NCI-H1694 (cell line): Measurements from ENCODE around the gene ERP27.

Source experiments
- DNase-seq: peaks from one replicate; lab custom pipeline; 2025; lab: John Stamatoyannopoulos, UW

ERP27 gene

DNA sequence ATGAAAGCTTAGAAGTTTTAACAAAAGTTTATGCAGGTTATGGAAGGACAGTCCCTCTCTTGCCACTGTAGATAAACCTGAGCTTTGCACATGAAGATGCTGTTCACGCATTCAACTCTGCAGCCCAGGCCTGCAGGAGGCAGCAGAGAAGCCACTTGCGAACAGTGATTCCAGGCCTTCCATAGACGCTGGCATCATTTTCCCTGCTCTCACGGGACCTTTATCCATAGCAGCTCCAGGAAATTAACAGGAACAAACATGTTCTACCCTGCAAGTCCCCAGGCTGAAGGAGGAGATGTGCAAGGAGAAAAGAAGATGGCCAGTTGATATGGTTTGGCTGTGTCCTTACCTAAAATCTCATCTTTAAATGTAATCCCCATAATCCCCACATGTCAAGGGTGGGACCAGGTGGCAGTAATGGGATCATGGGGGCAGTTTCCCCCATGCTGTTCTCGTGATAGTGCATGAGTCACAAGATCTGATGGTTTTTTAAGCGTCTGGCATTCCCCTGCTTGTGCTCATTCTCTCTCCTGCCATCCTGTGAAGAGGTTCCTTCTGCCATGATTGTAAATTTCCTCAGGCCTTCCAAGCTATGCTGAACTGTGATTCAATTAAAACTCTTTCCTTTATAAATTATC is 2.0 kb downstream of the ERP27 start:
- DNase-seq, result no peak

DNA sequence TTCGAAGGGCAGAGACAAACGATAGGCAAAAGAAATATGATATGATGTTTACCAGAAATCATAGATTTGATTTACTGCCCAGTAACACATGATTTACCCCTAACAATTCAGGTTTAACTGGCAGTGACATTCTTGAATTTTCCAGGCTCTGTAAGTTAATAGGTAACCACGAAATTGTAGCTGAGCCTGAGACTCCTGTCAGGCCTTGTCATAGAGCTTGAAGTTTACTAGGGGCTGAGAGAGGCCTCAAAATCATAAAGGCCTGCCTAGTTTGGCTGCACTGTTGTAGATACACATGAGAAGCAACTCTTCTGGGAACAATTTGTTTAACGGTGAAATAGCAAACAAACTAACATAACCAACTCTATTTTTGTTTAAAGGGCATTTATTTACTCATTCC is 3.3 kb downstream of the ERP27 start:
- no peak for DNase-seq

- no peak for DNase-seq
Measured at GRCh38 chr12:14934511-14934910, 3.8 kb downstream of the ERP27 start.

DNA sequence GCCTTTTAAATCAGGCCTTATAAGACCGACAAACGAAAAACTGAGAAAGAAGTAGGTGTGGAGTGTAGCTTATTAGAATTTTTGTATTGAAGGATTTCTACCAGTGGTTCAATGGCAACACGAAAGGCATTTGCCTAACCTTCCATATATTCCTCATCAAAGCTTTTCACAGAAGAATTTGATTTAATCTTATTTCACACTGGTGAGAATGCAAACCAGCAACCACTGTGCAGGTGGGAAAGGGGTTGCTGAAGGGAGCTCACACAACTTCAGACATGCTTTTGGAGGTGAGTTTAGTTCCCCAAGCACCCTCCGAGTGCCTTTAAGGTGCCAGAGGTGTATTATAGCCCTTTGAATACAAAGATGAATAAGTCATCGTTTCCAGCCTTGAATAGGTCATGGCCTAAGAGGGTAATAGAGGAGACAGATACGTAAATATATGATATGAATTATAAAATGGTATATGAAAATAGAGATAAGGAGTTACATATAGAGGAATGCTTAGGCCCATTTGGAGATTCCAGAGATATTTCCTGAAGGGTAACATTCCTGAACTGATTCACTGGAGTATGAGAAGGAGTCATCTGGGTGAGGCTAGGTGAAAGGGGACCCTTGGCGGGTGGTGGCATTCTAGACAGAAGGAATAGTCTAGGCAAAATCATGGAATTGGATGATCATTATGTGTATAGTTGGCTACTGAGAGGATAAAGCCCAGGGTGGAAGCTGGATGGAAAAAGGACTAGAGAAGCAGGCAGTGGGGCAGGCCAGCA is 6.4 kb downstream of the ERP27 start:
- no peak for DNase-seq

- no peak for DNase-seq
Measured at GRCh38 chr12:14931359-14931758, 7.0 kb downstream of the ERP27 start.

DNA sequence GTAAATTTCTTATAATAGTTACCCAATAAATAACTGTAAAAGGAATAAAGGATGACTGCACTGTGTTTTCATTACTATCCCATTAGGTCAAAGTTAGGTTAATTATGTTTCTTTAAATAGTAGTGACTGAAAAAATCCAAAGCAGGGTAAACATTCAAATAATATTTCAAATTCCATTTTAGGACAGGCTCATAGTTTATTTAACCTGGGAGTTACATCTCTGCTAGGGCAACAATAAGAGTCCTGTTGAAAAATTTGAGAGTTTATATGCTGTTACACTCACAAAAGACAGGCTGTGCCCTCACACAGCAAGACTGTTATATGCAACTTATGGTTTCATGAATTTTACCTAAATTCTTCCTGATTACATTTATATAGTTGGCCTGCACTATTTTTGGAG is 8.0 kb downstream of the ERP27 start:
- DNase-seq, result no peak

GRCh38 chr12:14928931-14929330 is 9.4 kb downstream of the ERP27 start:
- no peak for DNase-seq

DNA sequence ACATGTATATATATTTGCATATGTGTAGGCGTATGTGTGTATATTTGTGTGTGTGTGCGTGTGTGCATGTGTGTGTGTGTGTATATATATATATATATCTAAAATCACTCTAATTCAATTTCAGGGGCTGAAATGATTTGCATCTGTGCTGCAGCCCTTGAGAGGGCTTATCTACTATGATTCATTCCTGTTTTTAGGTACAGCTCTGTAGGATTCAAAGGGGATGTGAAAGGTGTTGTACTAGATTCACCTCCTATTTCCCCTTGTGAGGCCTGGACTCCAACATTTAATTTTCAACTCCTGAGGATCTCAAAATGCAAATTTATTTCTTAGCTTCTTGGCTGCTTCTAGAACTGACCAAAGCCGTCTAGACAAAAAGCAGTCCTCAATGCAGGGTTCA is 11.1 kb downstream of the ERP27 start:
- no peak for DNase-seq

DNA sequence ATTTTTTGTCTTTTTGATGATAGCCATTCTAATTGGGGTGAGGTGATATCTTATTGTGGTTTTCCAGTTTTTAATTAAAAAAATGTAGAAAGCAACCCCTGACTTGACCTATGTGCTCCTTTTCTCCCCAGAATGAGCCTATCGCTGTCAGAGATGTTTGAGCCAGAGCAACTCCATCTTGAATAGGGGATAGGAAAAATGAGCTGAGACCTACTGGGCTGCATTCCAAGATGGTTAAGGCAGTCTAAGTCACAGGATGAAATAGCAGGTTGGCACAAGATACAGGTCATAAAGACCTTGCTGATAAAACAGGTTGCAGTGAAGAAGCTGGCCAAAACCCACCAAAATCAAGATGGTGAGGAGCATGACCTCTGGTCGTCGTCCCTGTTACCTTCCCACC is 13.8 kb downstream of the ERP27 start:
- no peak for DNase-seq

DNA sequence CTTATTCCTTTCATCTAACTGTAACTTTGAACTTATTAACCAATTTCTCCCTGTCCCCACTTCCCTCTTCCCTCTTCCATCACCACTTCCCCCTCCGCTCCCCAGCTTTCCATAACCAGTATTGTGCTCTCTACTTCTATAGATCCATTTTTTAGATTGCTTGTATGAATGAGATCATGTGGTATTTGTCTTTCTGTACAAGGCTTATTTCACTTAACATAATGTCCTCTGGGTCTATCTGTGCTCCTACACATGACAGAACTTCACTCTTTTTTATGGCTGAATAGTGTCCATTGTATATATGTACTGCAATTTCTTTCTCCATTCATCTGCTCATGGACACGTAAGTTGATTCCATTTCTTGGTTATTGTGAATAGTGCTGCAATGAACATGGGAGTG is 14.4 kb downstream of the ERP27 start:
- DNase-seq, result no peak

DNA sequence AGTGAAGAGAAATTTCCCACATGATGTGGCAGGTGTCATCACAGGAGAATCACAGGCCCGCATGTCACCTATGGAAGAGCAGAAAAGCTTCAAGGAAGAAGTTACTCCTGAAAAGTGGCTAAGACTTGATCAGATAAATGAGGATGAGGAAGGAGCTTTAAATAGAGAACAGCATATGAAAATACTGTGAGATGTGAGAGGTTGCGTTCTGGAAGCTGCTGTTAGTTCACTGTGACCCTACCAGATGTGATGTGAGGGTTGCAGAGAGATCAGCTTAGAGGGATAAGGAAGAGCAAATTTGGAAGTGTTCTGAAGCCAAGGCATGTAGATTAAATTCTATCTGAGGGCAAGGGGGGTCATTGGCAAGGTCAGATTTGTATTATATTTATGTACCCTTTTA is 17.1 kb downstream of the ERP27 start:
- DNase-seq, result no peak

DNA sequence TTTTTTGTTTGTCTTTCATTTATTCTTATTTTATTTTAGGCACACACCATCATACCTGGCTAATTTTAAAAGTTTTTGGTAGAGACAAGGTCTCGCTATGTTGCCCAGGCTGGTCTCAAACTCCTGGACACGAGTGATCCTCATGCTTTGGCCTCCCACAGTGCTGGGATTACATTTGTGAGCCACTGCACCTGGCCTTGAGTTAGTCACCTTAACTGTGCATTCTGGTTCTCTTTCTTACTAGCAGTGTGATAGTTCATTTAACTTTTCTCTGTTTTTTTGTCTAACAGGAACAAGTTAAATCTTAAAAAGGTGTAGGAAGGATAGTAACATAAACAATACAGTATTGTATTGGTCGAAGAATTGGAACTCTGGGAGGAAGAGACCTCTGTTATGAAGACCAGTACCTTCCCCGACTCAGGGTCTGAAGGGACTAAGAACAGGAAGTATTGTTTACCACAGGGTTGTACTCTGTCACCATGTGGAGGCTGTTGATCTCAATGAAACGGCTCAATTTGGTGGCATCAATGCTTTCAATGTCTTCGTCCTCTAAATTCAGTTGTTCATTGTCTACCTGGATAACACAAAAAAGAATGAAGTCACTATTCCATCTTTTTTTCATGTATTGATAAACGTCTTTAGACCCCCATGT is 17.7 kb downstream of the ERP27 start:
- DNase-seq, result no peak

- no peak for DNase-seq
Measured at GRCh38 chr12:14919455-14919854, 18.9 kb downstream of the ERP27 start.

DNA sequence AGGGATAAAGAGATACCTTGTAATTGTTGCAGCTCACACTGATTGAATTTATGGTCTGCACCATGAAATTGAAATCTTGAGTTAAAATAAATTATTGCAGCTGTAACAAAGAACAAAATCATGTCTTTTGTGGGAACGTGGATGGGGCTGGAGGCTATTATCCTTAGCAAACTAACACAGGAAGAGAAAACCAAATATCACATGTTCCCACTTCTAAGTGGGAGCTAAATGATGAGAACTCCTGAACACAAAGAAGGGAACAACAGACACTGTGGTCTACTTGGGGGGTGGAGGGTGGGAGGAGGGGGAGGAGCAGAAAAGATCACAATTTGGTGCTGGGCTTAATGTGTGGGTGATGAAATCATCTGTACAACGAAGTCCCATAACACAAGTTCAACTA is 22.6 kb downstream of the ERP27 start:
- no peak for DNase-seq

GRCh38 chr12:14913381-14913781 is 25.0 kb downstream of the ERP27 start:
- peak; percentile 33 for DNase-seq

DNA sequence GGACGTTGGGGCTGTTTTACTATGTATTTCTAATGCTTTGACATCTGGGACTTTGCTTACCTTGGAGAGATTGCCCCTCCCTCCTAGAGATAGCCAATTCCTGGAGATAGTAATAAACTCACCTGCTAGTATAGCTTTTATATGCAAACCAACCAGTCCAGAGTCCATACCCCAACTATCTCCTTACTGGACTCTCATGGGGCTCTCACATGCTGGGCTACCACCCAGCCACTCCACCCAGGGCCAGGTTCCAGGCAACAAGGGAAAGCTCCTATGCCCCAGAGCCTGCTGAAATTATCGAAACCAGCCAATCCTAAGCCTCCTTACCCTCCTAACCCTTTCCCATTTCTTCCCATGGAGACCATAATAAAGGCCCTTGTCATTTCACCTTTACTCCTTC is 27.2 kb downstream of the ERP27 start:
- DNase-seq, result no peak

GRCh38 chr12:14910090-14910915 is 28.0 kb downstream of the ERP27 start:
- DNase-seq, result no peak

GRCh38 chr12:14907953-14908352 is 30.4 kb downstream of the ERP27 start:
- DNase-seq, result no peak

DNA sequence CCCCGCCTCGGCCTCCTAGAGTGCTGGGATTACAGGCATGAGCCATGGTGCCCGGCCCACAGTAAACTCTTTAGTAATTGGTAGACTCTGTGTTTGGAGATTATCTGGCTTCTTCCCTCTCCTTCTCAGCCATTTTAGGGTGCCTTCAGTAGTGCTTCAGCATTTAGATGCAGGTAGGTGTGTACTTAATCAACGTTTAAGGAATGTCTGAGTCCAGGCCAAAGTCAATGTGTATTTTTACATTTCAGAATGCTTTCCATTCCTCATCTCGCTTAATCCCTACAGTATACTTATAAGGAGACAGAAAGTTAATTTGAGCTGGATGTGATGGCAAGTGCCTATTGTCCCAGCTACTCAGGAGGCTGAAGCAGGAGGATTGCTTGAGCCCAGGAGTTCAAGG is 32.2 kb downstream of the ERP27 start:
- no peak for DNase-seq

GRCh38 chr12:14905269-14906004 is 32.9 kb downstream of the ERP27 start:
- DNase-seq, result no peak

GRCh38 chr12:14904854-14905253 is 33.5 kb downstream of the ERP27 start:
- no peak for DNase-seq
